Measurements from ENCODE around the gene S100Z. TPM values are rescaled to one million over a fixed set of nuclear protein-coding genes. Genes with fewer than 3 reads are reported as not detected.
A peak's percentile ranks its signal among the peaks of the same experiment; 100 is the strongest.
"Not testable (repeated sequence)": the region's sequence is repeated elsewhere in the genome, so short reads cannot be mapped to it uniquely, and the experiment has no call there.

The S100Z gene
- total and polyA plus RNA-seq, 9 donors = 0.07 to 0.45 (median 0.26) TPM; not detected in 4

DNA sequence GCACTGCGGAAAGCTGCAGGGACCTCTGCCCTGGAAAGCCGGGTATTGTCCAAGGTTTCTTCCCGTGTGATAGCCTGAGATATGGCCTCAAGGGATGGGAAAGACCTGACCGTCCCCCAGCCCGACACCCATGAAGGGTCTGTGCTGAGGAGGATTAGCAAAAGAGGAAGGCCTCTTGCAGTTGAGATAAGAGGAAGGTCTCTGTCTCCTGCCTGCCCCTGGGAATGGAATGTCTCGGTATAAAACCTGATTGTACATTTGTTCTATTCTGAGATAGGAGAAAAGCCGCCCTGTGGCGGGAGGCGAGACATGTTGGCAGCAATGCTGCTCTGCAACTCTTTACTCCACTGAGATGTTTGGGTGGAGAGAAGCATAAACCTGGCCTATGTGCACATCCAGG, 95.4 kb downstream of the S100Z start:
- H3K4me1 ChIP-seq (ENCODE audit: control insufficient read depth, insufficient read depth, low read length); H3K4me3 ChIP-seq (ENCODE audit: low read length); H3K9me3 ChIP-seq (replicated peaks; ENCODE audit: control insufficient read depth, low read depth, low read length); H3K27me3 ChIP-seq (ENCODE audit: control insufficient read depth, insufficient read depth, low read length); H3K36me3 ChIP-seq (ENCODE audit: control insufficient read depth, insufficient read depth, low read length); DNase-seq; H3K27ac ChIP-seq (ENCODE audit: low read length): not testable (repeated sequence)
- WGBS (ENCODE audit: insufficient coverage) = 65% methylated on average over 4 of the region's 9 CpGs

- Histone ChIP-seq H3K27me3 (ENCODE audit: control insufficient read depth, insufficient read depth, low read length) (peaks cover under 1% of the 10 kb centered on the region), H3K4me3 (ENCODE audit: low read length) (no peak overlapping the region), H3K36me3 (ENCODE audit: control insufficient read depth, insufficient read depth, low read length) (no peaks in the 10 kb centered on the region), H3K4me1 (ENCODE audit: control insufficient read depth, insufficient read depth, low read length) (no peaks in the 10 kb centered on the region), H3K9me3 (replicated peaks; ENCODE audit: control insufficient read depth, low read depth, low read length) (no peaks in the 10 kb centered on the region), H3K27ac (ENCODE audit: low read length) (no peak overlapping the region)
- WGBS (ENCODE audit: insufficient coverage) = no CpG with 5 or more reads among the region's 2 CpGs
- DNase-seq = no peak
These were observed 96.3 kb downstream of the S100Z start for GRCh38 chr5:76946090-76946489.

GRCh38 chr5:76947082-76947503, 97.3 kb downstream of the S100Z start:
- no peaks in the 10 kb centered on the region for H3K9me3 ChIP-seq (replicated peaks; ENCODE audit: control insufficient read depth, low read depth, low read length)
- peak; percentile 14 for DNase-seq
- H3K27ac ChIP-seq (ENCODE audit: low read length) = no peak overlapping the region
- no peaks in the 10 kb centered on the region for H3K36me3 ChIP-seq (ENCODE audit: control insufficient read depth, insufficient read depth, low read length)
- H3K4me3 ChIP-seq (ENCODE audit: low read length) = no peak overlapping the region
- peaks cover 4% of the 10 kb centered on the region for H3K27me3 ChIP-seq (ENCODE audit: control insufficient read depth, insufficient read depth, low read length)
- no CpG with 5 or more reads among the region's 4 CpGs for WGBS (ENCODE audit: insufficient coverage)
- no peaks in the 10 kb centered on the region for H3K4me1 ChIP-seq (ENCODE audit: control insufficient read depth, insufficient read depth, low read length)

DNA sequence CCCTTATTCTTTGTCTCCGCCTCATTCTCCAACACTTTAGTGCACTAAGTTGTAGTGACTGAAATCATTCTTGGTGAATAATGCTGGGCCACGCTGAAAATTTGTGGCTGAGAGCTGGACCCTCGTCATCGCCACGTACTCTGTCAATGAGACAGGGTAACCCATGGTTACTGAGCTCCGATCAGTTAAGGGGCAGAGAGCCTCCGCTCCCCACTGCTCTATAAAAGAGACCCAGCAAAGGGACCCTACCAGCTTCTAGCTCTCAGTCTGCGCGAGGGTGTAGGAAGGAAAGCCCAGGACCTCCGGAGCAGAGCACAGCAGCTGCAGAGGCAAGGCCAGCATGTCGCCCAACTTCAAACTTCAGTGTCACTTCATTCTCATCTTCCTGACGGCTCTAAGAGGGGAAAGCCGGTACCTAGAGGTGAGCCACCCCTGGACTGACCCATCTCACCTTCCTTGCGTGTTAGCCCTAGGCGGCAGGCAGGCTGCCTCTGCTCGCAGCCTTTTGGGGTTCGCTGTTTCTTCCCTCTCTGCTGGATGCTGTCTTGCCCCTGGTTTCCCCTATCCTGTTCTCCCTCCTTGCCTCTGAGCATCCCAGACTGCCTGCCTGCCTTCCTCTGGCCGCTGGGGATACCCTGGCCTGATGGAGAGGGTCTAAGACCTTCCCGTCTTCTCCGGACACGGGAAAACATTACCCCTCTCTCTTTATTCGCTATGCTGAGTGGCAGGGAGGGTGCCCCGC, 103.2 kb downstream of the S100Z start, which contains the start of gene CRHBP:
CRHBP (plus strand) TSS at position 251 of the 742 bp plus-strand sequence; CDS start at position 341, 90 bp downstream.
- Histone ChIP-seq H3K4me1 (ENCODE audit: control insufficient read depth, insufficient read depth, low read length) (peaks cover 7% of the 10 kb centered on the region), H3K27ac (ENCODE audit: low read length) (no peak within 1 kb of the TSS), H3K27me3 (ENCODE audit: control insufficient read depth, insufficient read depth, low read length) (peaks cover 32% of the 10 kb centered on the region), H3K36me3 (ENCODE audit: control insufficient read depth, insufficient read depth, low read length) (no peaks in the 10 kb centered on the region), H3K9me3 (replicated peaks; ENCODE audit: control insufficient read depth, low read depth, low read length) (no peaks in the 10 kb centered on the region), H3K4me3 (ENCODE audit: low read length) (peak within 1 kb of the TSS; percentile 19)
- no peak for DNase-seq
- 36% methylated on average over 13 of the region's 23 CpGs for WGBS (ENCODE audit: insufficient coverage)

- no peak overlapping the region for H3K27ac ChIP-seq (ENCODE audit: low read length)
- H3K9me3 ChIP-seq (replicated peaks; ENCODE audit: control insufficient read depth, low read depth, low read length) = no peaks in the 10 kb centered on the region
- peak overlapping the region; percentile 19 for H3K4me3 ChIP-seq (ENCODE audit: low read length)
- DNase-seq = no peak
- no peaks in the 10 kb centered on the region for H3K36me3 ChIP-seq (ENCODE audit: control insufficient read depth, insufficient read depth, low read length)
- H3K4me1 ChIP-seq (ENCODE audit: control insufficient read depth, insufficient read depth, low read length) = peaks cover 7% of the 10 kb centered on the region
- WGBS (ENCODE audit: insufficient coverage) = under 1% methylated on average over 77 of the region's 81 CpGs
- H3K27me3 ChIP-seq (ENCODE audit: control insufficient read depth, insufficient read depth, low read length) = peaks cover 32% of the 10 kb centered on the region
These were observed 104.0 kb downstream of the S100Z start for GRCh38 chr5:76953551-76954382.

DNA sequence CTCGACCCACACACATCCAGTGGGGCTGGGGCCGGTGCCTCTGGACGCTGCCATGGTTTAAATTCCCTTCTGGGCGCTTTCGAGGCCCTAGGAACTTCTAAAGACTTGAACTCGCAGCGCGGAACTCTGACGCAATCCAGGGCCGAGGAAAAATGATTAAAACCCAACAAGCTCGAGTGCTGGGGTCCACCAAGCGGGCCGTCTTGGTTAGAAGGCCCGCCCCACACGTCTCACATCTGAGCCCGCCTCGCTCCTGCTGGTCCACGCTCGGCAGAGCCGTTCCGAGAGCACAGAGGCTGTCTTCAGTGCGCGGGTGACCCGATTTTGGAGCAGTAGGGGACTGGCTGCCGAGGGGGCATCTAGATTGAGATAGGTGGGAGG, 104.6 kb downstream of the S100Z start:
- Histone ChIP-seq H3K27ac (ENCODE audit: low read length) (no peak overlapping the region), H3K36me3 (ENCODE audit: control insufficient read depth, insufficient read depth, low read length) (no peaks in the 10 kb centered on the region), H3K4me3 (ENCODE audit: low read length) (peak overlapping the region; percentile 19), H3K27me3 (ENCODE audit: control insufficient read depth, insufficient read depth, low read length) (peaks cover 32% of the 10 kb centered on the region), H3K9me3 (replicated peaks; ENCODE audit: control insufficient read depth, low read depth, low read length) (no peaks in the 10 kb centered on the region), H3K4me1 (ENCODE audit: control insufficient read depth, insufficient read depth, low read length) (peaks cover 7% of the 10 kb centered on the region)
- no peak for DNase-seq
- WGBS (ENCODE audit: insufficient coverage) = 6% methylated on average over 21 of the region's 25 CpGs

- peaks cover 32% of the 10 kb centered on the region for H3K27me3 ChIP-seq (ENCODE audit: control insufficient read depth, insufficient read depth, low read length)
- no peaks in the 10 kb centered on the region for H3K9me3 ChIP-seq (replicated peaks; ENCODE audit: control insufficient read depth, low read depth, low read length)
- no peak overlapping the region for H3K27ac ChIP-seq (ENCODE audit: low read length)
- no peak for DNase-seq
- H3K4me3 ChIP-seq (ENCODE audit: low read length) = no peak overlapping the region
- peaks cover 7% of the 10 kb centered on the region for H3K4me1 ChIP-seq (ENCODE audit: control insufficient read depth, insufficient read depth, low read length)
- H3K36me3 ChIP-seq (ENCODE audit: control insufficient read depth, insufficient read depth, low read length) = no peaks in the 10 kb centered on the region
- 100% methylated on average over 1 of the region's 2 CpGs for WGBS (ENCODE audit: insufficient coverage)
These were observed 106.2 kb downstream of the S100Z start for GRCh38 chr5:76956033-76956432.

- Histone ChIP-seq H3K27me3 (ENCODE audit: control insufficient read depth, insufficient read depth, low read length) (peaks cover 12% of the 10 kb centered on the region), H3K27ac (ENCODE audit: low read length) (no peak overlapping the region), H3K4me1 (ENCODE audit: control insufficient read depth, insufficient read depth, low read length) (peaks cover 3% of the 10 kb centered on the region), H3K36me3 (ENCODE audit: control insufficient read depth, insufficient read depth, low read length) (no peaks in the 10 kb centered on the region), H3K4me3 (ENCODE audit: low read length) (no peak overlapping the region), H3K9me3 (replicated peaks; ENCODE audit: control insufficient read depth, low read depth, low read length) (no peaks in the 10 kb centered on the region)
- WGBS (ENCODE audit: insufficient coverage) = 38% methylated on average over 1 of the region's 5 CpGs
- DNase-seq = peak; percentile 60
These were observed 109.4 kb downstream of the S100Z start for GRCh38 chr5:76958991-76959767.

- no peaks in the 10 kb centered on the region for H3K36me3 ChIP-seq (ENCODE audit: control insufficient read depth, insufficient read depth, low read length)
- no peak for DNase-seq
- peaks cover 6% of the 10 kb centered on the region for H3K27me3 ChIP-seq (ENCODE audit: control insufficient read depth, insufficient read depth, low read length)
- 75% methylated on average over 2 of the region's 3 CpGs for WGBS (ENCODE audit: insufficient coverage)
- H3K27ac ChIP-seq (ENCODE audit: low read length) = no peak overlapping the region
- H3K4me3 ChIP-seq (ENCODE audit: low read length) = no peak overlapping the region
- no peaks in the 10 kb centered on the region for H3K9me3 ChIP-seq (replicated peaks; ENCODE audit: control insufficient read depth, low read depth, low read length)
- no peaks in the 10 kb centered on the region for H3K4me1 ChIP-seq (ENCODE audit: control insufficient read depth, insufficient read depth, low read length)
These were observed 110.3 kb downstream of the S100Z start for GRCh38 chr5:76960004-76960625.

Data from muscle of leg (tissue), 11 donors.